WTC11 (cell line): ENCODE measurements around the gene FOXJ3. TPM values are rescaled to one million over a fixed set of nuclear protein-coding genes. Genes with fewer than 3 reads are reported as not detected.

Source experiments
- ATAC-seq: fragments of 200-7000 bp; cut with Tn5 transposase; 2 replicates; pipeline ENCODE4 v1.10.0; 2021; ENCODE audit warnings: mild to moderate bottlenecking, moderate library complexity
- CTCF ChIA-PET: fragments of 300-600 bp; sonication (Branson Sonifier 250); formaldehyde crosslinking; loops from one replicate; lab custom pipeline; 2021; ENCODE audit warnings: antibody characterized with exemption; lab: Charles Lee
- POLR2A ChIA-PET: fragments of 350-600 bp; sonication (Branson Sonifier 250); formaldehyde crosslinking; loops from one replicate; lab custom pipeline; 2021; ENCODE audit warnings: antibody characterized with exemption; lab: Charles Lee
- DNase-seq: peaks from one replicate; pipeline ENCODE4 v3.0.0; 2021; ENCODE audit warnings: low spot score
- H3K27ac Mint-ChIP-seq: 2 replicates; pipeline ENCODE4 v1.8.0; 2021; ENCODE audit warnings: mixed read lengths
- H3K27me3 Mint-ChIP-seq: 2 replicates; pipeline ENCODE4 v1.8.0; 2021; ENCODE audit warnings: low read depth, mild to moderate bottlenecking, moderate library complexity, mixed read lengths
- H3K36me3 Mint-ChIP-seq: 2 replicates; pipeline ENCODE4 v1.8.0; 2021; ENCODE audit warnings: mixed read lengths
- H3K4me1 Mint-ChIP-seq: 2 replicates; pipeline ENCODE4 v1.8.0; 2022; ENCODE audit warnings: mixed read lengths
- H3K4me3 Mint-ChIP-seq: 2 replicates; pipeline ENCODE4 v1.8.0; 2021; ENCODE audit warnings: mild to moderate bottlenecking, moderate library complexity, mixed read lengths
- H3K9me3 Mint-ChIP-seq: 2 replicates; pipeline ENCODE4 v1.8.0; 2021; ENCODE audit warnings: mixed read lengths
- ATF3 ChIP-seq: sonication (generic); formaldehyde crosslinking; conservative IDR thresholded peaks from 2 replicates; pipeline ENCODE4 v1.8.1; 2022; ENCODE audit warnings: mild to moderate bottlenecking, missing genetic modification reagents
- ATF6 ChIP-seq: sonication (generic); formaldehyde crosslinking; IDR thresholded peaks from 2 replicates; pipeline ENCODE4 v1.8.1; 2023; ENCODE audit warnings: mild to moderate bottlenecking, missing genetic modification reagents
- ELF4 ChIP-seq: sonication (generic); formaldehyde crosslinking; IDR thresholded peaks from 2 replicates; pipeline ENCODE4 v1.8.1; 2022; ENCODE audit warnings: low read depth, mild to moderate bottlenecking, moderate library complexity, missing genetic modification reagents
- ERG ChIP-seq: fragments of 250-450 bp; sonication (Bioruptor Pico); IDR thresholded peaks from 2 replicates; pipeline ENCODE4 v1.8.0; 2021; ENCODE audit warnings: mild to moderate bottlenecking
- FOXP1 ChIP-seq: sonication (generic); formaldehyde crosslinking; IDR thresholded peaks from 2 replicates; pipeline ENCODE4 v1.8.0; 2022; ENCODE audit warnings: missing genetic modification reagents, mild to moderate bottlenecking, moderate library complexity, borderline replicate concordance
- HMGA2 ChIP-seq: fragments of 250-450 bp; sonication (Bioruptor Pico); IDR thresholded peaks from 2 replicates; pipeline ENCODE4 v1.4.0; 2021; ENCODE audit warnings: mild to moderate bottlenecking, moderate library complexity
- JAZF1 ChIP-seq: fragments of 250-450 bp; sonication (Bioruptor Pico); IDR thresholded peaks from 2 replicates; pipeline ENCODE4 v1.9.0; 2021; ENCODE audit warnings: moderate library complexity, mild to moderate bottlenecking, inconsistent platforms
- MYBL2 ChIP-seq: sonication (generic); formaldehyde crosslinking; IDR thresholded peaks from 2 replicates; pipeline ENCODE4 v1.8.1; 2023; ENCODE audit warnings: mild to moderate bottlenecking, moderate library complexity, missing genetic modification reagents
- NR2C2 ChIP-seq: sonication (generic); formaldehyde crosslinking; IDR thresholded peaks from 2 replicates; pipeline ENCODE4 v1.8.0; 2022; ENCODE audit warnings: mild to moderate bottlenecking, missing genetic modification reagents
- OVOL2 ChIP-seq: fragments of 250-450 bp; sonication (Bioruptor Pico); IDR thresholded peaks from 2 replicates; pipeline ENCODE4 v1.9.0; 2021; ENCODE audit warnings: mild to moderate bottlenecking, borderline replicate concordance
- SMAD4 ChIP-seq: sonication (generic); formaldehyde crosslinking; IDR thresholded peaks from 2 replicates; pipeline ENCODE4 v1.8.0; 2022; ENCODE audit warnings: mild to moderate bottlenecking, missing genetic modification reagents
- SP1 ChIP-seq: sonication (generic); formaldehyde crosslinking; conservative IDR thresholded peaks from 2 replicates; pipeline ENCODE4 v1.8.1; 2022; ENCODE audit warnings: missing genetic modification reagents
- TP53 ChIP-seq: sonication (generic); formaldehyde crosslinking; IDR thresholded peaks from 2 replicates; pipeline ENCODE4 v1.8.1; 2023; ENCODE audit warnings: mild to moderate bottlenecking, missing genetic modification reagents
- ZNF317 ChIP-seq: sonication (generic); formaldehyde crosslinking; IDR thresholded peaks from 2 replicates; pipeline ENCODE4 v1.8.1; 2023; ENCODE audit warnings: low read depth, mild to moderate bottlenecking, moderate library complexity, missing genetic modification reagents, borderline replicate concordance
- ZNF396 ChIP-seq: fragments of 250-450 bp; sonication (Bioruptor Pico); IDR thresholded peaks from 2 replicates; pipeline ENCODE4 v1.8.0; 2021; ENCODE audit warnings: mild to moderate bottlenecking, moderate library complexity, borderline replicate concordance
- total RNA-seq: library from RNA; stranded (reverse); gene quantifications from 3 replicates; pipeline ENCODE4 v1.2.3, GENCODE V29; 2021
- TF ChIP-seq, protein P1 (sequence below): sonication (generic); formaldehyde crosslinking; IDR thresholded peaks from 2 replicates; pipeline ENCODE4 v1.8.1; 2022; ENCODE audit warnings: low read depth, mild to moderate bottlenecking, moderate library complexity, missing genetic modification reagents, borderline replicate concordance
- TF ChIP-seq, protein P2 (sequence below): fragments of 250-450 bp; sonication (Bioruptor Pico); IDR thresholded peaks from 2 replicates; pipeline ENCODE4 v1.9.0; 2021; ENCODE audit warnings: mild to moderate bottlenecking, borderline replicate concordance
- TF ChIP-seq, protein P3 (sequence below): sonication (generic); formaldehyde crosslinking; IDR thresholded peaks from 2 replicates; pipeline ENCODE4 v1.8.0; 2023; ENCODE audit warnings: missing genetic modification reagents, mild to moderate bottlenecking, borderline replicate concordance
- TF ChIP-seq, protein P4 (sequence below): sonication (generic); formaldehyde crosslinking; conservative IDR thresholded peaks from 2 replicates; pipeline ENCODE4 v1.8.1; 2023; ENCODE audit warnings: mild to moderate bottlenecking, low read depth, missing genetic modification reagents, moderate library complexity

Gene FOXJ3
- total RNA-seq, 1 experiment from 2014 or later: 43.3 TPM

GRCh38 chr1:42311138-42311537 lies 23.9 kb downstream of the FOXJ3 start:
- no peak for DNase-seq
- H3K9me3 Mint-ChIP-seq: no peaks in the 10 kb centered on the region

GRCh38 chr1:42306977-42307376 lies 28.1 kb downstream of the FOXJ3 start:
- H3K4me3 Mint-ChIP-seq: no peak overlapping the region
- DNase-seq (no peak), ATAC-seq (no peak)
- ChIA-PET CTCF (no interaction called here), POLR2A (no interaction called here)
- H3K27ac Mint-ChIP-seq: no peak overlapping the region
- H3K27me3 Mint-ChIP-seq: no peaks in the 10 kb centered on the region
- no peaks in the 10 kb centered on the region for H3K4me1 Mint-ChIP-seq
- peaks cover 1% of the 10 kb centered on the region; the same call in 1 of the 2 replicates for H3K9me3 Mint-ChIP-seq
- H3K36me3 Mint-ChIP-seq: peaks cover 8% of the 10 kb centered on the region
- TF ChIP-seq TP53 (CRISPR knock-in tag) (no peak), ERG (CRISPR knock-in tag) (no peak), HMGA2 (CRISPR knock-in tag) (no peak), SP1 (CRISPR knock-in tag) (no peak), ELF4 (CRISPR knock-in tag) (no peak), SMAD4 (CRISPR knock-in tag) (no peak), FOXP1 (CRISPR knock-in tag) (no peak), ATF6 (CRISPR knock-in tag) (no peak), ZNF396 (CRISPR knock-in tag) (no peak), NR2C2 (CRISPR knock-in tag) (no peak), JAZF1 (CRISPR knock-in tag) (no peak), OVOL2 (CRISPR knock-in tag) (no peak)
- TF ChIP-seq, protein P1, sequence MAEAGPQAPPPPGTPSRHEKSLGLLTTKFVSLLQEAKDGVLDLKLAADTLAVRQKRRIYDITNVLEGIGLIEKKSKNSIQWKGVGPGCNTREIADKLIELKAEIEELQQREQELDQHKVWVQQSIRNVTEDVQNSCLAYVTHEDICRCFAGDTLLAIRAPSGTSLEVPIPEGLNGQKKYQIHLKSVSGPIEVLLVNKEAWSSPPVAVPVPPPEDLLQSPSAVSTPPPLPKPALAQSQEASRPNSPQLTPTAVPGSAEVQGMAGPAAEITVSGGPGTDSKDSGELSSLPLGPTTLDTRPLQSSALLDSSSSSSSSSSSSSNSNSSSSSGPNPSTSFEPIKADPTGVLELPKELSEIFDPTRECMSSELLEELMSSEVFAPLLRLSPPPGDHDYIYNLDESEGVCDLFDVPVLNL: no peak
- TF ChIP-seq, protein P2, sequence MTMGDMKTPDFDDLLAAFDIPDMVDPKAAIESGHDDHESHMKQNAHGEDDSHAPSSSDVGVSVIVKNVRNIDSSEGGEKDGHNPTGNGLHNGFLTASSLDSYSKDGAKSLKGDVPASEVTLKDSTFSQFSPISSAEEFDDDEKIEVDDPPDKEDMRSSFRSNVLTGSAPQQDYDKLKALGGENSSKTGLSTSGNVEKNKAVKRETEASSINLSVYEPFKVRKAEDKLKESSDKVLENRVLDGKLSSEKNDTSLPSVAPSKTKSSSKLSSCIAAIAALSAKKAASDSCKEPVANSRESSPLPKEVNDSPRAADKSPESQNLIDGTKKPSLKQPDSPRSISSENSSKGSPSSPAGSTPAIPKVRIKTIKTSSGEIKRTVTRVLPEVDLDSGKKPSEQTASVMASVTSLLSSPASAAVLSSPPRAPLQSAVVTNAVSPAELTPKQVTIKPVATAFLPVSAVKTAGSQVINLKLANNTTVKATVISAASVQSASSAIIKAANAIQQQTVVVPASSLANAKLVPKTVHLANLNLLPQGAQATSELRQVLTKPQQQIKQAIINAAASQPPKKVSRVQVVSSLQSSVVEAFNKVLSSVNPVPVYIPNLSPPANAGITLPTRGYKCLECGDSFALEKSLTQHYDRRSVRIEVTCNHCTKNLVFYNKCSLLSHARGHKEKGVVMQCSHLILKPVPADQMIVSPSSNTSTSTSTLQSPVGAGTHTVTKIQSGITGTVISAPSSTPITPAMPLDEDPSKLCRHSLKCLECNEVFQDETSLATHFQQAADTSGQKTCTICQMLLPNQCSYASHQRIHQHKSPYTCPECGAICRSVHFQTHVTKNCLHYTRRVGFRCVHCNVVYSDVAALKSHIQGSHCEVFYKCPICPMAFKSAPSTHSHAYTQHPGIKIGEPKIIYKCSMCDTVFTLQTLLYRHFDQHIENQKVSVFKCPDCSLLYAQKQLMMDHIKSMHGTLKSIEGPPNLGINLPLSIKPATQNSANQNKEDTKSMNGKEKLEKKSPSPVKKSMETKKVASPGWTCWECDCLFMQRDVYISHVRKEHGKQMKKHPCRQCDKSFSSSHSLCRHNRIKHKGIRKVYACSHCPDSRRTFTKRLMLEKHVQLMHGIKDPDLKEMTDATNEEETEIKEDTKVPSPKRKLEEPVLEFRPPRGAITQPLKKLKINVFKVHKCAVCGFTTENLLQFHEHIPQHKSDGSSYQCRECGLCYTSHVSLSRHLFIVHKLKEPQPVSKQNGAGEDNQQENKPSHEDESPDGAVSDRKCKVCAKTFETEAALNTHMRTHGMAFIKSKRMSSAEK (CRISPR knock-in tag): no peak
- TF ChIP-seq, protein P3, sequence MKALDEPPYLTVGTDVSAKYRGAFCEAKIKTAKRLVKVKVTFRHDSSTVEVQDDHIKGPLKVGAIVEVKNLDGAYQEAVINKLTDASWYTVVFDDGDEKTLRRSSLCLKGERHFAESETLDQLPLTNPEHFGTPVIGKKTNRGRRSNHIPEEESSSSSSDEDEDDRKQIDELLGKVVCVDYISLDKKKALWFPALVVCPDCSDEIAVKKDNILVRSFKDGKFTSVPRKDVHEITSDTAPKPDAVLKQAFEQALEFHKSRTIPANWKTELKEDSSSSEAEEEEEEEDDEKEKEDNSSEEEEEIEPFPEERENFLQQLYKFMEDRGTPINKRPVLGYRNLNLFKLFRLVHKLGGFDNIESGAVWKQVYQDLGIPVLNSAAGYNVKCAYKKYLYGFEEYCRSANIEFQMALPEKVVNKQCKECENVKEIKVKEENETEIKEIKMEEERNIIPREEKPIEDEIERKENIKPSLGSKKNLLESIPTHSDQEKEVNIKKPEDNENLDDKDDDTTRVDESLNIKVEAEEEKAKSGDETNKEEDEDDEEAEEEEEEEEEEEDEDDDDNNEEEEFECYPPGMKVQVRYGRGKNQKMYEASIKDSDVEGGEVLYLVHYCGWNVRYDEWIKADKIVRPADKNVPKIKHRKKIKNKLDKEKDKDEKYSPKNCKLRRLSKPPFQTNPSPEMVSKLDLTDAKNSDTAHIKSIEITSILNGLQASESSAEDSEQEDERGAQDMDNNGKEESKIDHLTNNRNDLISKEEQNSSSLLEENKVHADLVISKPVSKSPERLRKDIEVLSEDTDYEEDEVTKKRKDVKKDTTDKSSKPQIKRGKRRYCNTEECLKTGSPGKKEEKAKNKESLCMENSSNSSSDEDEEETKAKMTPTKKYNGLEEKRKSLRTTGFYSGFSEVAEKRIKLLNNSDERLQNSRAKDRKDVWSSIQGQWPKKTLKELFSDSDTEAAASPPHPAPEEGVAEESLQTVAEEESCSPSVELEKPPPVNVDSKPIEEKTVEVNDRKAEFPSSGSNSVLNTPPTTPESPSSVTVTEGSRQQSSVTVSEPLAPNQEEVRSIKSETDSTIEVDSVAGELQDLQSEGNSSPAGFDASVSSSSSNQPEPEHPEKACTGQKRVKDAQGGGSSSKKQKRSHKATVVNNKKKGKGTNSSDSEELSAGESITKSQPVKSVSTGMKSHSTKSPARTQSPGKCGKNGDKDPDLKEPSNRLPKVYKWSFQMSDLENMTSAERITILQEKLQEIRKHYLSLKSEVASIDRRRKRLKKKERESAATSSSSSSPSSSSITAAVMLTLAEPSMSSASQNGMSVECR: no peak
- TF ChIP-seq, protein P4, sequence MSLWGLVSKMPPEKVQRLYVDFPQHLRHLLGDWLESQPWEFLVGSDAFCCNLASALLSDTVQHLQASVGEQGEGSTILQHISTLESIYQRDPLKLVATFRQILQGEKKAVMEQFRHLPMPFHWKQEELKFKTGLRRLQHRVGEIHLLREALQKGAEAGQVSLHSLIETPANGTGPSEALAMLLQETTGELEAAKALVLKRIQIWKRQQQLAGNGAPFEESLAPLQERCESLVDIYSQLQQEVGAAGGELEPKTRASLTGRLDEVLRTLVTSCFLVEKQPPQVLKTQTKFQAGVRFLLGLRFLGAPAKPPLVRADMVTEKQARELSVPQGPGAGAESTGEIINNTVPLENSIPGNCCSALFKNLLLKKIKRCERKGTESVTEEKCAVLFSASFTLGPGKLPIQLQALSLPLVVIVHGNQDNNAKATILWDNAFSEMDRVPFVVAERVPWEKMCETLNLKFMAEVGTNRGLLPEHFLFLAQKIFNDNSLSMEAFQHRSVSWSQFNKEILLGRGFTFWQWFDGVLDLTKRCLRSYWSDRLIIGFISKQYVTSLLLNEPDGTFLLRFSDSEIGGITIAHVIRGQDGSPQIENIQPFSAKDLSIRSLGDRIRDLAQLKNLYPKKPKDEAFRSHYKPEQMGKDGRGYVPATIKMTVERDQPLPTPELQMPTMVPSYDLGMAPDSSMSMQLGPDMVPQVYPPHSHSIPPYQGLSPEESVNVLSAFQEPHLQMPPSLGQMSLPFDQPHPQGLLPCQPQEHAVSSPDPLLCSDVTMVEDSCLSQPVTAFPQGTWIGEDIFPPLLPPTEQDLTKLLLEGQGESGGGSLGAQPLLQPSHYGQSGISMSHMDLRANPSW (CRISPR knock-in tag): no peak

More at GRCh38 chr1:42311138-42311537, 23.9 kb downstream of the FOXJ3 start:
- H3K36me3 Mint-ChIP-seq: peaks cover 3% of the 10 kb centered on the region; the same call in 1 of the 2 replicates
- H3K4me3 Mint-ChIP-seq: no peak overlapping the region
- ATAC-seq: no peak
- POLR2A ChIA-PET: no interaction called here
- CTCF ChIA-PET: no interaction called here
- H3K27me3 Mint-ChIP-seq: no peaks in the 10 kb centered on the region
- 0 out of 2 replicates have a peak overlapping the region, but pooled peaks have one; percentile 3 for H3K27ac Mint-ChIP-seq
- TF ChIP-seq NR2C2 (CRISPR knock-in tag) (no peak), ZNF317 (CRISPR knock-in tag) (no peak), MYBL2 (CRISPR knock-in tag) (no peak), ATF3 (CRISPR knock-in tag) (no peak)
- H3K4me1 Mint-ChIP-seq: peaks cover 16% of the 10 kb centered on the region
